GM12872 (cell line): Measurements from ENCODE around the gene MMP19.

Experiments used
- TF ChIP-seq, protein P1 (sequence below): IDR thresholded peaks from 3 replicates; pipeline ENCODE4 v1.5.1; 2011; ENCODE audit warnings: low read depth, mild to moderate bottlenecking, low read length, moderate library complexity; ENCODE audit not compliant: insufficient read depth

MMP19 gene

GRCh38 chr12:55839345-55840140, 3.2 kb downstream of the MMP19 start:
- TF ChIP-seq, protein P1, sequence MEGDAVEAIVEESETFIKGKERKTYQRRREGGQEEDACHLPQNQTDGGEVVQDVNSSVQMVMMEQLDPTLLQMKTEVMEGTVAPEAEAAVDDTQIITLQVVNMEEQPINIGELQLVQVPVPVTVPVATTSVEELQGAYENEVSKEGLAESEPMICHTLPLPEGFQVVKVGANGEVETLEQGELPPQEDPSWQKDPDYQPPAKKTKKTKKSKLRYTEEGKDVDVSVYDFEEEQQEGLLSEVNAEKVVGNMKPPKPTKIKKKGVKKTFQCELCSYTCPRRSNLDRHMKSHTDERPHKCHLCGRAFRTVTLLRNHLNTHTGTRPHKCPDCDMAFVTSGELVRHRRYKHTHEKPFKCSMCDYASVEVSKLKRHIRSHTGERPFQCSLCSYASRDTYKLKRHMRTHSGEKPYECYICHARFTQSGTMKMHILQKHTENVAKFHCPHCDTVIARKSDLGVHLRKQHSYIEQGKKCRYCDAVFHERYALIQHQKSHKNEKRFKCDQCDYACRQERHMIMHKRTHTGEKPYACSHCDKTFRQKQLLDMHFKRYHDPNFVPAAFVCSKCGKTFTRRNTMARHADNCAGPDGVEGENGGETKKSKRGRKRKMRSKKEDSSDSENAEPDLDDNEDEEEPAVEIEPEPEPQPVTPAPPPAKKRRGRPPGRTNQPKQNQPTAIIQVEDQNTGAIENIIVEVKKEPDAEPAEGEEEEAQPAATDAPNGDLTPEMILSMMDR = no peak

GRCh38 chr12:55838361-55838760, 4.4 kb downstream of the MMP19 start:
- TF ChIP-seq, protein P1 = no peak

GRCh38 chr12:55833056-55833455, 9.7 kb downstream of the MMP19 start:
- TF ChIP-seq, protein P1 = no peak

- TF ChIP-seq, protein P1 = no peak
Measured at GRCh38 chr12:55831447-55831815, 11.3 kb downstream of the MMP19 start.

DNA sequence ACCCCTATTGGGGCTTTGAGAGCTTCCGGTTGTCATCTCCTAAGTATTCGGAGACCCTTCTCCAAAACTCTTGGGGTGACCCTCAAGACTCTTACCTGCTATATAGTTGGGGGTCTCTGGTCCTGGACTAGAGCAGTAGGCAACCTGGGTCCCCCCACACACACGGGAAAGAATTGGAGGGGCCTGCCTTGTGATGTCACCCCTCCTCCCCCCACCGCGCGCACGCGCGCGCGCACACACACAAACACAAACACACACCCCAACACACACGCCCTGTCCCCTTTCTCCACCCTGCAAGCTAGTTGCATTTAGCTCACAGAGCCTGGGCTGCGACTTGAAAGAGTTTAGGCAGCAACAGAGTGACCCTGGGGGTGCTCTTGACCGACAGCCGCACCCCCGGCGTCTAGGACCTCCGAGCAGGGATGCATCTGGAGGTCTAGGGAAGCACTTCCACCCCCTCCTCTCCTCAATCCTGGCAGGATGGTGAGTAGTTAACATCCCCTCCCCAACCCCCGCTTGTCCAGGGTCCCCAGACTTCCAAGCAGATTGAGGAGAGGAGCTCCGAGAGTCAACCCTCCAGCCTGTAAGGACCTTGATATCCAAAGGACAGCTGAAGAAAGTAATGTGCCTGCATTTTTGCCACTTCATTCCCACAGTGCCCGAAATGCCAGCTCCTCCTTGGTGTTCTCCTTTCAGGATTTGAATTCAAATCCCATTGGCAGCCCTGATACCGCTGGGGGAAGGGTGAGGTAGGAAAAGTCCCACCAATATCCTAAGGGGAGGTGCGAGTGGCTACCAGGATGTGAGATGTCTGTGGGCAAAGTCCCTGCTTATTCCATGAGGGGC, 11.9 kb downstream of the MMP19 start:
- TF ChIP-seq, protein P1 = no peak

DNA sequence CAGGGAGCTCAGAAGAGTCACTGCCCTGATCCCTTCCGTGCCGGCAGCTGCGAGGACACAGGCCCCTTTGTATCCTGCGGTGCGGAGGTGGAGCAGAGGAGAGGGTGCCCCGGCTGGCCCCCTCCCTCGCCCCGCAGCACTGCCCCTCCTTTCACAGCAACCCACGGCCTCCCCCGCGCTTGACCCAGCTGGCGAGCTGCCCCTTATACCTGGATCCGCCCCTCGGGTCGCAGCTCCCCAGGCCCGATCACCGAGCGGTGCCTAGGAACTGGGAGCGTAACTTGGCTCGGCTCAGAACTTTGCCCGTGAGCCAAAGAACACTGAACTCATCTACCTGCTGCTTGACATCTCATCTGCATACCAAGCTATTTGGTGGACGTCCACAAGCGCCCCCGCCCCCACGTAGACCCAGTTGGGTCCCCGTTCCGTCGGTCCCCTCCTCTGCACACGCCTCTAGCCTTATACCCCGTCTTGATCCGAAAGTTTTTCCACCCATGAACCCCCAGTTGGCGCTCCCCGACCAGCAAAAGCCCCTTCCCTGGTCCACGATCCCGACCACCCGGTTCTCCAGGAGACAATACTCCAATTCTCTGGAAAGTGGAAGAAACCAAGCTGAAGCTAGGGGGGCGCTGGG, 12.7 kb downstream of the MMP19 start:
- TF ChIP-seq, protein P1 = no peak

- TF ChIP-seq, protein P1 = no peak
Measured at GRCh38 chr12:55828357-55828756, 14.4 kb downstream of the MMP19 start.
